NCI-H774 (cell line): ENCODE measurements around the gene EPHA5.

Experiments used
- DNase-seq: peaks from one replicate; lab custom pipeline; 2025; lab: John Stamatoyannopoulos, UW

The EPHA5 gene

DNA sequence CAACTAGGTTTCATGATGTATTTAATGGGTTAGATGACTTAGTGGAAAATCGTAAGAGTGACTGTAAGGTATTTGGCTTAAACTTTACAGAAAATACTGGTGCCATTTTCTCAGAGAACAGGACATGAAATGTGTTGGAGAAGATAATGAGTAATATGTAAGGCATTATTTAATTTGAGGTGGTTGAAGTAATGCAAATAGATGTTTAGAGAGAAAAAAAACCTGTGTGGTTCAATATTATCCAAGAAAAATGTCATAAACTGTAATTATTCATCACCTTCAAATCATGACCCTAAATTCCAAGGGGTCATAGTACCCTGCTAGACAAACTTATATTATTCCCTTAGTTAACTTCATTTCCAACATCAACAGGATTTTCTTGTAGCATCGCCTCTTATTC lies 171.7 kb downstream of the EPHA5 start:
- no peak for DNase-seq

DNA sequence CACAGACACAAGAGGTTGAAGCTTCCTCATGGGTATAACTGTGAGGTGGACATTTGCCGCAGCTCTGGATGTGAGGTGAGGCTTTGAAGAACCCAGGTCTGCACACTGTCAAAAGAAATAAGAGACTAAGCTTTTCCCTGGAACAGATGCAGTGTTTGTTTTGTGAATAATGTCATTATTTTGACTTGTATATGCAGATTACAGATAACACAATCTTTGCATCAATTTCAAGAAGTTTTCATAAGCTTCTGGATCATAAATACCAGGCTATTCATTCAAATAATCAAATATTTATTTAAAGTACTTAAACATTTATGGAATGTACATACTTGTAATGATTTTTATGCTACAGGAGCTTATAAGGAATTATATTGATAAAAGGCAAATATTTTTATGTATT lies 174.8 kb downstream of the EPHA5 start:
- DNase-seq: no peak

DNA sequence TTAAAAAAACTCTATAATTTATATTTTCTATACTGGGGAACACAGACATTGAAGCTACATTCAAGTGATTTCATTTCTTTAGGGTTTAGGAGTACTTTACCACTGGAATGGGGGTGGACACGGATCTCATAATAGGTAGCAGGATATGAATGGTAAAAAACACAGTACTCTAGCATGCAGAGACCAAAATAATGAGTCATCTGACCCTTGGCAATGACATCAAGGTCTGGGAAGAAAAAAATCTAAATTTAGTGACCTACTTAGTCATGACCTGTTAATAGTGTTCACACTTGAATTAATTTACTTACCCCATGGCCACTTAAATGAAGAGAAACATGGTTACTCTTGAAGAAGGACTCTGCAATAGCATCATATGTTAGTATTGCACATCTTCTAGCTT lies 187.9 kb downstream of the EPHA5 start:
- no peak for DNase-seq

DNA sequence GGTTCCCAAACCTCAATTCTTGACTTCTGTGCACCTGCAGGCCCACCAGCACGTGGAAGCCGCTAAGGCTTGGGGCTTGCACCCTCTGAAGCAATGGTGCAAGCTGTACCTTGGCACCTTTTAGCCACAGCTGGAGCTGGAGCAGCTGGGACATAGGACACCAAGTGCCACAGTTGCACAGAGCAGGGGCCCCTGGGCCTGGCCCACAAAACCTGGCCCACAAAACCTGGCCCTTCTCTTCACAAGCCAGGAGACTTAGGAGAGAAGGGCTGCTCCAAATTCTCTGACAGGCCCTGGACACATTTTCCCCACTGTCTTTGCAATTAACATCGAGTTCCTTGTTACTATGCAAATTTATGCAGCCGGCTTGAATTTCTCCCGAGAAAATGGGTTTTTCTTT lies 197.8 kb downstream of the EPHA5 start:
- DNase-seq: no peak

DNA sequence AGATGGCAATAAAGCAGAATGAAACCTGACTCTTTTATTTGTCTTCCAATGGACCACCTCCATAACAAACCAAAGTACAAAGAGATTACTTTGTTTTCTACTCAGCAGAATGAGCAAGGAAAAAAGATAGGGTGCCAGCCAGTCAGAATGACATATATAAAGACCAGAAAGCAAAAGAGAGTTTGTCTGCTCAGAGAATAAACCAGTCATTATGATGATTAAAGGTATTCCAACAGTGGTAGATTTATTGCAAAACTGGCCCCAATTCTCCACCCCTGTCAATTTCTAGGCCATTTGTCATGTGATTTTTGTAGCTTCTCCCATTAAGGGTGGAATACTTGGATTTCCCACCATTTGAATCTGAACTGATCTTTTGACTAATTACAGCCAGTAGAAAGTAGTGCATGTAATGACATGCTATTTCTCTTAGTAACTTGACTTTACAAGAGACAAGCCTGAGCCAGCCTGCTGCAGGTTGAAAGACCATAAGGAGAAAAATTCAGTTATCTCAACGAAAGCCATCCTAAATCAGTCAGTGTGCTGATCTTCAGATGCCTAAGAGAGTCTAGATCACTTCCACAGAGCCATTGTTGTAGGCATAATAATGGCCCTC lies 203.1 kb downstream of the EPHA5 start:
- no peak for DNase-seq

DNA sequence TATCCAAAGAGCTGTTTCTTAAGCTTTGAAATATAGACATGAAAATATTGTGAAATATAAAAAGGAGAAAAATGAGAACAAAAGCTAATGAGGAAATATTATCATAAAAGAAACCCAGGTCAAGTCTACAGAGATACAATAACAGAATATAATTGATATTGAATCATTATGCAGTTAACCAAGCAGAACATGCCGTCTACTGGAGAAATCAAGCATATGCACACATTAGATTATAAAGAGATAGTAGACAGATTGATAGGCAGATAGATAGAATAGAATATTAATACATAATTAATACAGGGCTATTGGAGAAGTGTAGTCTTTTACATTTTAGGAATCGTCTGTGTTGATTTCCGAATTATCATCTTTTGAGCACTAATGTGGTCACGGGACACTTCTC lies 208.5 kb downstream of the EPHA5 start:
- DNase-seq: no peak

DNA sequence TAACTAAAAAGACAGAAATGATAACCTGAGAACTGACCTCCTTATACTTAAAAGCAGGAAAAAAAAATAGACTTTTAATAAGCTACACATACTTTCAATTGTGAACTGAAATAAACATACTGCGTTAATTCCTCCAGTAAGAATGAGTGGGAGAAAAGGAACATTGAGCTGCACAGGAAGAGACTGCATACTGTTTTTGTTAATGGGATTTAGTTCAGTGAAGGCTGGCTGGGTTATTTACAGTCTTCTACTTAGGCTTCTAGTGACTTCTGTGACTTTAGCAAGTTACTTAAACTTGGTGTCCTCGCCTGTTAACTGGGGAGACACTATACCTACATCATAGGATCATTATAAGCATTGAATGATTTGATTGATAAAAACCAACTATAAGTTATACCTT lies 213.3 kb downstream of the EPHA5 start:
- DNase-seq: no peak

DNA sequence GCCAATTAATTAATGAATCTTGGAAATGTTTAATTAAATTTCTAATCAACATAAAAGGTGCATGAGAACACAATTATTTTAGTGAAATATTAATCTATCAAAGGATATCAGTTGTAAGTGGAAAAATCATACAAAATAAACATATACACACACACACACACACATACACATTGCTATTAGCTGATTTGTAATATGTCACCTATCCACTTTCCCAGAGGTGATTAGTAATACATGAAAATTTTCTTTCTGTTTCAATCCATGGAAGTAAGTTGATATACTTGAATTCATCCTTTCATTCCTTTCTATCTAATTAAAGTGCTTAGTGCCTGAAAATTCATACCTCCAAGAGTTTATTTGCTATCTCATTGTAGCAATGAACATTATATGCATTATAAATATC lies 213.7 kb downstream of the EPHA5 start:
- no peak for DNase-seq

DNA sequence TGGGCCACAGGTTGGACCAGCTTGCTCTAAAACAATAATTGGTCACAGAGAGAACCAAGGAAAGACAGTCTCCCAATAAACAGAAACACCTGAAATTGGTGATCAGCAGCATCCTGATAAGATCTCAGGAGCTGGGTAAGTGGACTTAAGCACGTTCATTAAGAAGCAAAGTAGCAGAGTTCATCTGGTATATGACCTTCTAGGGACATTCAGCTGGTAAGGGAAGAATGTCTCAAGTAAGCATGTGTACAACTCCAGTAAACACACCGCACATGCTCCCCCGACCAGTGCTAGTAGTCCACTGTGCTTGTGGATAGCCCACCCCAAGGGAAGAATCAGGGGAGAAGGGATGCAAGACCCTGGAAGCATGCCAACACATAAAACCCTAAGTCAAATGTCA lies 216.9 kb downstream of the EPHA5 start:
- DNase-seq: no peak

DNA sequence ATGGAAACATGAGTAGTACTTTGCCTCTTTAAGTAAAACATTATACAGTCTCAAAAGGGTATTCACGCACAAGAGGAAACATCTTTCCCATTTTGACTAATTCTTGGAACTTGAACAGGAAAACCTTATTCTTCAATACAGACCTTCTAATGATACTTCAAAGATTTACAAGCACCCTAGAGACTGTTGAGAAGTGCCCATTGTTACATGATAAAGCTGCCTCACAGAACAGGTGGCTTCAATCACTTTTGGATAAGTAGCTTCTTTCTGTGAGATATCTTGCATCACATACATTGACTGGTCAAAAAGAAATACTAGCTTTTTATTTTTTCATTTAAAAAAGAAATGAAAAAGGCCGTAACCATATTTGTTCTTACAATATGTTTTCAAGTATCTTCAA lies 219.4 kb downstream of the EPHA5 start:
- DNase-seq: no peak

DNA sequence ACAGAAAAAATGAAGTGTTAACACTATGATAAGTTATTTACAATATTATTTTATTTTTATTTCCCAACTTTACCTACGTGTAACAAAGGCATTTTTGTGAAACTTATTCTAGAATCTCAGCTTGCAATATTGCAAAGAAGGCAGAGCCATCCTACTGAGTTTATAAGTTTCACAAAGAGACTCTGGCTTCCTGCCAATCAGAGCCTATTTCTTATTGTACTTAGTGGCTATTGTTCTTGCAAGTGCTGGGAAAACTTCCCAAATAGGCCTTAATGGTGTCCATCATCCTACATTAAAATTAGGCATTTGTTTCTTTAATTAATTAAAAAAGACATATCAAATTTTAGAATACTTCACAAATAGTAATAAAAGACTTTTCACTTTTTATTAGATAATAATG lies 233.2 kb downstream of the EPHA5 start:
- no peak for DNase-seq

DNA sequence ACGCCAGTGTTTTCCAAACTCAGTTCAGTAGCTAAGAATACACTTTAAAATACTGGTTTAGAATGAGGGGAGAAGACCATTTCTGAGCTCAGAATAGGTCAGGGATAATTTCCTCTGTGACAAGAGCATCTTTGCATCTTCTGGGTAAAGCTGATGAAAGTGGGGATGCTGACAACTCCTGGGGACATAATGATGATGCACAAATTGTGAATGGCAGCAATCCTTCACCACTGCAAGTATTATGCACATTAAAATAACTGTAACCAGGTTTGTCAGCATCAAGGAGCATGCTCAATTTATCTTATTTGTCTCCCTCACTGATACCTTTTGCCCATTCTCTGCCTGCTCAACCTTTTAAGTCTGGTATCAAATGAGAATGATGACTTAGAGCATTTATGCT lies 248.2 kb downstream of the EPHA5 start:
- DNase-seq: no peak

DNA sequence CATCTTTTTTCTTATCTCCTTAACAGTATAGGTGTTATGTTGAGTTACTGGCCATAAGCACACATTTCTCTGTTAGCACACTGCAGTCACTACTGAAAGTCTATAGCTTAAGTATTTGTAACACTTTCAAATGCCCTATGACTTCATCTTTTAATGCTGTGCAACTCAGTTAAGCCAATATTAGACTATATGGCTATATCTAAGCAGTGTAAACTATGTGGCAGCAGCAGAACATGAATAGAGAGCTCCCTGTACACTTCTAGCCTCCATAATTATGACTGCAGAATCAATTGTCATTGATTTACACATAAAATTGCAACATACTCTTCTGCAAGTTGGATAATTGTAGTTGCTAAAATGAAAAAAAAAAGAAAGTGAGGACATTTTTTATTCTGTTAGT lies 250.3 kb downstream of the EPHA5 start:
- DNase-seq: no peak

DNA sequence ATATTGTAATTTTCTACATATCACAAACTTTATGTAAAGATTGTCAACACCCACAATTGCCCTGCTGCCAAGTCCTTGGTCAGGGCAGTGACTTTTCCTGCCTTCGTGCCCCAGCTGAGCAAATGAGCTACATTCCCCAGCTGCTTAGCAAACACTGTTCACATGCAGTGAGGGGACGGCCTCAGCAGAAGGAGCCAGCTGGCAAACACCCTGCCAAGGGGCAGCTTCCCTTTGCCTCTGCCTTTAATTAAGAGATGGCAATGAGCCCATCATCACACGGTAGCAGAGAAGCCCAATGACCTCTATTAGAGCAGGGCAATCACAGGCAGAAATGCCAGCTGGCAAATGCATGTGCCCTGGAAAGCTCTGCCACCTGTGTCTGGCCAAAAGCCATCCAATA lies 253.4 kb downstream of the EPHA5 start:
- peak; percentile 82 for DNase-seq

DNA sequence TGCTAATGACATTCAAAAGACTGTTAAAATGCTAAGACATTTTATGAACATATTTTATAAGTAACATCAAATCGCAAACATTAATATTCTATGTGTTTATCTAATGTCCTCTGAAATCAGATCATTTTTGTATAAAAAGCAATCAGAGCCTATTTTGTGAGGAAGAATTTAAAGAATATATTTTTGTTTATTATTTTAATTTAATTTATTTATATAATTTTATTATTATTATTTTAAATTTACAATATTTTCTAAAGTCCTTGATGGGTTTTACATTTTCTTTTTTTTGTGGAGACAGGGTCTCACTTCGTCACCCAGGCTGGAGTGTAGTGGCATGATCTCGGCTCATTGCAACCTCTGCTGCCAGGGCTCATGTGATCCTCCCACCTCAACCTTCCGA lies 262.8 kb downstream of the EPHA5 start:
- no peak for DNase-seq

DNA sequence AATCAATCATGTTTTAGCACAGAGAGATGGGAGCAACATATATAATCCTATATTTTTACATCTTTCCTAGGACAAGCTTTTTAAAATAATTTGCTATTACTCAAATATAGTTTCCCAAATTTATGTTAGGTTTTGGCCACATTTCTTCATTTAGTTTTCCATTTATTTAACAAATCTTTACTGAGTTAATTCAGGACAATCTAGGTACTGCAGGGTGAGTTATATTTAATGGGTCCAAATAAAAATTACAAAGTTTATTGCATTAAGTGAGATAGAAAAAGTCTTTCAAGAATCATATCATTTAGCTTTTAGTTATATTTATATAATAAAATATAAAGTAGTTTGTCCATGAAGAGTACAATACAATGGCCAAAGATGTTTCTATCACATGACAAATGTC lies 269.2 kb downstream of the EPHA5 start:
- no peak for DNase-seq

DNA sequence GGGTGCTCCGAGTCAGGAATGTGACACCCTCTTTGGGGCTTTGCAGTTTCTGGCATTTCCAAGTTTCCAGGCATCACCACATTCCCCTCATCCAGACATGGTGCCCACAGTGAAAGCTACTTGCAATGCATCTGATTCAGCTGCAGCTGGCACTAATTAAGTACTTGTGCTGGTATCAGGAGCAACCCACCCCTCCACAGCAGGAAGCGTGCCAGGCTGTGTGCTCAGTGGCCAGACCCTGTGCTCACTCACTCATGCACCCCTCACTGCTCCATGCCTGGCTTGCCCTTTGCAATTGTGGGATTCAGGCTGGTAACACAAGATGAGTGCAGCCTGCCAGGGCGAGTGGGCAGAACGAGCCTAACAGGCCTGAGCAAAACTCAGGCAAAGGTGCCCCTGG lies 271.2 kb downstream of the EPHA5 start:
- DNase-seq: no peak

DNA sequence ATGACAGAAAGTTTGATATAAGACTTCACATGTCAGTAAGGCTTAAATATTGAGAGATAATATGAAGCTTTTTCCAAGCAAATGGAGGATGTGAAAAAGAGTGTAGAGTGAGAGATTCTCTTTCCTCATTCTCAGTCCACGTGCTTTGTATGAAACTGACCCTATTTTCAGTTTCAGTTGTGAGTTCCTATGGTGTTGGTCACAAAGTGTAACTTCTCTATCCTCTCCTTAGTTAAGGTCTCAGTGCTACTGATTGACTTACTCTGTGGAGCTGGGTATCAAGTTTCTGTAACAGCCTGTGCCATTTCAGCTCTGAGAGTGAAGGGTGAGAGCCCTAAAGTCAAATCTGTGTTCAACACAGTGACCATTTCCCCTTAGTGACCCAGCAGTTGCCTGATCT lies 277.2 kb downstream of the EPHA5 start:
- no peak for DNase-seq

DNA sequence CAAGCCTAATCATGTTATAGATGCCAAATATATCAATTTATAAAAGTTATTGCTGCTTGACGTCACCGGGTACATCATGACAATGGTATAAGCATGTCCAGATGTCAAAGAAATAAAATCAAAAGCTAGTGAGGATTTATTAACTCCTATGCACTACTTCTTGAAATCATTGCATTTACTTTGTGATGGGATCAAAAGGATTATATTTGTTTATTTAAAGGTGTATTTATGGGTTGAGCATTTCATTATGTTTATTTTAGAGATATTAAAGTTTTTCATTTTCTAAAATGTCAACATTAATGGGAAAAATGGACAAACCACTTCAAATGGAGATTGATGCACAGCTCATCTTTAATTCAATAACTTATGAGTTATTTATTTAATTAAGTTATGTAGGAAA lies 277.8 kb downstream of the EPHA5 start:
- DNase-seq: no peak

DNA sequence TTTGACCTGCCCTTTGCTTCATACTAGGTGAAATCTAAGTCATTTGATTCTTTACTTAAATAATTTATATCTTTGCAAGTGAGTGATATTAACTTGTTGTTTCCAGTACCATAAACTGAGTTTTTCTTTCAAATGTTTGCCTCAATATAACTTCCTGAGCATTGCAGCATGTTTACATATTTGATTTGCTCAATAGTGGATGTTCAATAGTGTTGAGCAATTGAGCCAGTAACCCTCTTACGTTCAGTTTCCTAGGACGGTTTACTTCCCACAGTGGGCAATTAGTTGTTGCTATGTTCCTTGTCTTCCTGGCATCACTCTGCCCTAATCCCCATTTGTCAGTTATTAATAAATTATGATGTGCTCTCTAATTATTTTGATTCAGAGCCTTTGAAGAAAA lies 278.5 kb downstream of the EPHA5 start:
- DNase-seq: no peak

DNA sequence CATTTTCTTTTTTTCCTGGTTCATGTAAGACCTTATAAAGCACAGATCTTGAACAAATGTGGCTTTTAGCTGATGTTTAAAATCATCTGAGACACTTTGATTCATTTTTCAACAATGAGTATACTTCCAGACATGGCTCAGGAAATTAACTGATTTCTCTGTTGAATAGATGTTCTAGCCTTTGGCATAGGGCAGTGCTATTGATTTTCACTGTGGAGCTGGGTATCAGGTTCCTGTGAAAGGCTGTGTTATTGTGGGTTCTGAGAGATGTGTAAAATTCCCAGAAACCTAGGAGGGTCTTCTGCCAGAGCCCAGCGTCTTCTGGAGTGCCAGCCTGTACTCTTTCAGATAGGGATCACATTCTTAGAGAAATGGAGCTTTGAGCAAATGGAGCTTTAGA lies 278.9 kb downstream of the EPHA5 start:
- no peak for DNase-seq

DNA sequence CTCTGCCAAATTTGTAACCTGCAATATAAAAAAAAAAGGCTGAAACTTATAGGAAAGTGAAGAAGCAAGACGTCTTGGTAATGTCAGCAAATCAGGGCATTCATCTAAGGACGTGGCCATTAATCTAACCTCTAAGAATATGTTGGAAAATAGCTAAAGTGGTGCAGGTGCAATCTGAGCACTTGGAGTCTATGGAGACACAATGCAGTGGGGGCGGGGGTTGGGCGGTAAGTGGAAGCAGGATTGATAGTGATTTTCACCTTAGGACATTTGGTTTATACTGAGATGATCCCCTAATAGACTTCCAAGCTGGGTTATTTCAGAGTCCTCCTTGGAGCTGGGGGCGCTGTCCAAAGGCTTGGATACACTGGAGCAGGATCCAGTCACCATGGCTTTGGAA lies 283.4 kb downstream of the EPHA5 start:
- DNase-seq: no peak

DNA sequence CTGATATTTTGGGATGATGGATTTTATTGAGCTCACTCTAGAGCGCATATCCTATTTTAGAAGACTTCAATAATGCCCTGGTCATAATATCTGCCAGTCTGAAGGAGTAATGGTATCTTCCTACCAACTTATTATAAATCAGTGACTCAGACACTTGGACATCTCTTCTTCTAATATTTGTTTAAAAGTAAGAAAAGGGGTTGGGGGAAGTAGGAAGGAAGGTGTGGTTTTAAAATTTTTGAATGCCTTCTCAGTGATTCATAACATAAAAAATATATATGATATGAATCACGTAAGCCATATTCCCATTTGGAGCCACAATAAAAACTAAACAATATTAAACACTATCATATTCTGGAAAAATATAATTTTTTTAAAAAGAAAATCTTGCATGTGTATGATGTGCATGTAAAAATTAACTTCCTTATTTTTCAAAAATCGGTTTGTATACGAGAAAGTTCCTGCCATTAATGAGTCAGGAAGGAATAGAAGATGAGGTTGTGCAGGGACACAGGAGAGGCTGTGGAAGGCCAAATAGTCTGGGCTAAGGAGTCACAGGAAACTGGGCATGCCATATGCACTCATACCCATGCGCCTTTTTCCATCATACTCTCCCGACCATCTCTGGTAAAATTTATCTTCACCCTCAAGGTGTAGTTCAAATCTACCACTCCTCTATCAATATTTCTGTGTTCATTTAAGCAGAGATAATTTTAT lies 286.5 kb downstream of the EPHA5 start:
- no peak for DNase-seq

DNA sequence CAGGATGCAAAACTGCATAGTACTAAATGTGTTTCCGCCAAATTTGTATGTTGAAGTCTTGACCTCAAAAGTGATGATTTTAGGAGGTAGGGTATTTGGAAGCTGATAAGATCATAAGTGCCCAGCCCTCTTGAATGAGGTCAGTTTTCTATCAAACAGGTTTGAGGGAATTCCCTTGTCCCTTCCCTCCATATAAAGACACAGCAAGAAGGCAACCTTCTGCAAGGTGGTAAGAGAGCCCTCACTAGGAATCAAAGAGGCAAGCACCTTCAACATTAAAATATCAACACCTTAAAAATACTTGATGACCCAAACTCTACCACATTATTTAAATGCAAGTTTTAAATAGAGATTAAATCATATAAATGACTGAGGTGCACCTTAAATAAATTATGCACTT lies 288.6 kb downstream of the EPHA5 start:
- DNase-seq: no peak
